ENCODE measurements around the gene SLC12A1. TPM values are rescaled to one million over a fixed set of nuclear protein-coding genes. Genes with fewer than 3 reads are reported as not detected.

The SLC12A1 gene
- total RNA-seq, 4 donors from 2014 or later: not detected

- H3K4me1 ChIP-seq: no peaks in the 10 kb centered on the region
- H3K9me3 ChIP-seq: no peaks in the 10 kb centered on the region
- DNase-seq (no peak), ATAC-seq (no peak)
- no peak overlapping the region for H3K27ac ChIP-seq
- intact Hi-C loops (cut with DNase I; ENCODE audit: low total_unique reads) (no loop called here), in situ Hi-C loops (cut with MboI; ENCODE audit: low sequenced_read_pairs in 4 of 4) (no loop called here)
- H3K27me3 ChIP-seq: no peaks in the 10 kb centered on the region
- no peak for TF ChIP-seq POLR2A (IDR thresholded peaks at IDR 0.05)
- no peak overlapping the region for H3K4me3 ChIP-seq
- no peaks in the 10 kb centered on the region for H3K36me3 ChIP-seq
Observed at GRCh38 chr15:48242015-48242414, 35.9 kb downstream of the SLC12A1 start.

DNA sequence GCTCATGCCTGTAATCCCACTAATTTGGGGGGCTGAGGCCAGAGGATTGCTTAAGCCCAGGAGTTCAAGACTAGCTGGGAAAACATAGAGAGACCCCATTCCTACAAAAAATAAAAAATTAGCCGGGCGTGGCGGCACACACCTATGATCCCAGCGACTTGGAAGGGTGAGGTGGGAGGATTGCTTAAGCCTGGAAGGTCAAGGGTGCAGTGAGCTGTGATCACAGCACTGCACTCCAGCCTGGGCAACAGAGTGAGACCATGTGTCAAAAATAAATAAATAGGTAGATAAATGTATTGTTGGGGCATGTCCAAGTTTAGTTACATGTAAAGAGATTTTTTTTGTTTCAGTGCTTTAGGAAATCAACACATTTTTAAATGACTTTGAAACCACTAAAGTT is 36.4 kb downstream of the SLC12A1 start:
- no peaks in the 10 kb centered on the region for H3K9me3 ChIP-seq
- intact Hi-C loops (cut with DNase I; ENCODE audit: low total_unique reads): no loop called here
- in situ Hi-C loops (cut with MboI; ENCODE audit: low sequenced_read_pairs in 4 of 4): no loop called here

DNA sequence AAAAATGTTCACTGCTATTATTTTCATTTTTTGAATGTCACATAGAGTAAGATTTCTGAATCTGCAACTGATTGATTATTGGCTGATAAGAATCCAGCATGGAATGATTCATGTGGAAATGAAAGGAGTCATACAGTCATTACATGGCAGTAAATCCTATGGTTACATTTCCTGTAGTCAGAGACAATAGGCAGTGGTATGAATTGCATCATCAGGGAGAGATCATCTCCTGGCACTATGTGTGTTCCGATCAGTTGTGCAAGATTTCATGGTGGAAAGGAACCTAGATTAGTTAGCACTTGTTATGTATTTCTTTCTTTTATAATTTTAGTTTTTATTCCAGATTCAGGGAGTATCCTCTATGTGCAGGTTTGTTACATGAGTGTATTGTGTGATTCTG is 38.8 kb downstream of the SLC12A1 start:
- no peak overlapping the region for H3K27ac ChIP-seq
- TF ChIP-seq POLR2A (IDR thresholded peaks at IDR 0.05) (no peak), CTCF (IDR thresholded peaks at IDR 0.05 in 4 of 5, conservative IDR thresholded peaks at IDR 0.05 in 1 of 5) (no peak)
- no peaks in the 10 kb centered on the region for H3K36me3 ChIP-seq
- no peak overlapping the region for H3K4me3 ChIP-seq
- DNase-seq (no peak), ATAC-seq (no peak)
- no peaks in the 10 kb centered on the region for H3K27me3 ChIP-seq
- H3K9me3 ChIP-seq: no peaks in the 10 kb centered on the region
- in situ Hi-C loops (cut with MboI; ENCODE audit: low sequenced_read_pairs in 4 of 4) (no loop called here), intact Hi-C loops (cut with DNase I; ENCODE audit: low total_unique reads) (no loop called here)
- H3K4me1 ChIP-seq: no peaks in the 10 kb centered on the region

More for the DNA sequence above, 36.4 kb downstream of the SLC12A1 start:
- no peak overlapping the region for H3K4me3 ChIP-seq
- TF ChIP-seq POLR2A (IDR thresholded peaks at IDR 0.05) (no peak), CTCF (IDR thresholded peaks at IDR 0.05 in 4 of 5, conservative IDR thresholded peaks at IDR 0.05 in 1 of 5) (no peak)
- ATAC-seq: no peak
- H3K27me3 ChIP-seq: no peaks in the 10 kb centered on the region
- no peak overlapping the region for H3K27ac ChIP-seq
- no peaks in the 10 kb centered on the region for H3K36me3 ChIP-seq
- H3K4me1 ChIP-seq: no peaks in the 10 kb centered on the region
- DNase-seq: no peak

GRCh38 chr15:48248414-48248813 is 42.3 kb downstream of the SLC12A1 start:
- Histone ChIP-seq H3K36me3 (no peaks in the 10 kb centered on the region), H3K27me3 (no peaks in the 10 kb centered on the region), H3K9me3 (no peaks in the 10 kb centered on the region), H3K4me3 (no peak overlapping the region), H3K4me1 (no peaks in the 10 kb centered on the region), H3K27ac (no peak overlapping the region)
- DNase-seq (no peak), ATAC-seq (no peak)
- intact Hi-C loops (cut with DNase I; ENCODE audit: low total_unique reads) (no loop called here), in situ Hi-C loops (cut with MboI; ENCODE audit: low sequenced_read_pairs in 4 of 4) (no loop called here)
- TF ChIP-seq CTCF (IDR thresholded peaks at IDR 0.05 in 4 of 5, conservative IDR thresholded peaks at IDR 0.05 in 1 of 5) (no peak), POLR2A (IDR thresholded peaks at IDR 0.05) (no peak)

DNA sequence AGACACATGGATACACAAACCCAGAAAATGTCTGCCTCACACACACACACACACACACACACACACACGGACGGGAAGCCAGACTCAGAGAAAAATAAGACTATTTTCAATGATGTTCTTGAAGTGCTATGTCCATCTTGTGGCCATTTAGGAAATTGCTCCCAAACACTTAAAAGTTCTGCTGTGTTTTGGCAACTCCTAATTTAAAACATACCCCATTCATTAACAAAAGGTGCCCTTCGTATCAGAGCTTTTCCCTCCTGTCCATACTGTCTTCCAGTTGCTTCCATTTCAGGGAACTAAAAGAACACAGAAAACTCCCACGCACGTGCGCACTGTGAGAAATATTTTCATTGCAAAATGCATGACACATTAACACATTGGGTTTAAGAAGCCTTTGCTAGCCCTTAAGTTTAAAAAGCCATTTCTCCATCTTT is 44.6 kb downstream of the SLC12A1 start:
- TF ChIP-seq POLR2A (IDR thresholded peaks at IDR 0.05) (no peak), CTCF (IDR thresholded peaks at IDR 0.05 in 4 of 5, conservative IDR thresholded peaks at IDR 0.05 in 1 of 5) (peak in 2 of 5 experiments; percentile 24 to 46)
- no peaks in the 10 kb centered on the region for H3K4me1 ChIP-seq
- in situ Hi-C loops (cut with MboI; ENCODE audit: low sequenced_read_pairs in 4 of 4) (no loop called here), intact Hi-C loops (cut with DNase I; ENCODE audit: low total_unique reads) (no loop called here)
- H3K27me3 ChIP-seq: no peaks in the 10 kb centered on the region
- H3K4me3 ChIP-seq: no peak overlapping the region
- H3K9me3 ChIP-seq: no peaks in the 10 kb centered on the region
- no peak overlapping the region for H3K27ac ChIP-seq
- ATAC-seq (no peak), DNase-seq (no peak)
- H3K36me3 ChIP-seq: no peaks in the 10 kb centered on the region
